Measurements from ENCODE around the gene BST1.

DNA sequence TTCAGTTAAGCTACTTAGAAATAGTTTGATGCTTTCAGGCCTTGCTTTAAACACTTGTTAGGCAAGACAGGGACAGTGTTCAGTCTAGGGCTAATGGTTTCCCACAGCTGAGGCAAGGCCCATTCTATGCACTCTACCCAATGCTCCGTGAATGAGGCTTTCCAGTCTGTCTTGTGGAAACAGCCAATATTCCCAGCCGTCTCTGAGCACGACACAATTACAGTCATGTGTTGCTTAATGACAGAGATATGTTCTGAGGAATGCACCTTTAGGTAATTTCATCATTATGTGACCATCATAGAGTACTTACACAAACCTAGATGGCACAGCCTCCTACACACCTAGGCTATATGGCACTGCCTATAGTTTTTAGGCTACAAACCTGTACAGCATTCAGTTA lies 30.8 kb upstream of the BST1 start:
- TF ChIP-seq, protein P1, sequence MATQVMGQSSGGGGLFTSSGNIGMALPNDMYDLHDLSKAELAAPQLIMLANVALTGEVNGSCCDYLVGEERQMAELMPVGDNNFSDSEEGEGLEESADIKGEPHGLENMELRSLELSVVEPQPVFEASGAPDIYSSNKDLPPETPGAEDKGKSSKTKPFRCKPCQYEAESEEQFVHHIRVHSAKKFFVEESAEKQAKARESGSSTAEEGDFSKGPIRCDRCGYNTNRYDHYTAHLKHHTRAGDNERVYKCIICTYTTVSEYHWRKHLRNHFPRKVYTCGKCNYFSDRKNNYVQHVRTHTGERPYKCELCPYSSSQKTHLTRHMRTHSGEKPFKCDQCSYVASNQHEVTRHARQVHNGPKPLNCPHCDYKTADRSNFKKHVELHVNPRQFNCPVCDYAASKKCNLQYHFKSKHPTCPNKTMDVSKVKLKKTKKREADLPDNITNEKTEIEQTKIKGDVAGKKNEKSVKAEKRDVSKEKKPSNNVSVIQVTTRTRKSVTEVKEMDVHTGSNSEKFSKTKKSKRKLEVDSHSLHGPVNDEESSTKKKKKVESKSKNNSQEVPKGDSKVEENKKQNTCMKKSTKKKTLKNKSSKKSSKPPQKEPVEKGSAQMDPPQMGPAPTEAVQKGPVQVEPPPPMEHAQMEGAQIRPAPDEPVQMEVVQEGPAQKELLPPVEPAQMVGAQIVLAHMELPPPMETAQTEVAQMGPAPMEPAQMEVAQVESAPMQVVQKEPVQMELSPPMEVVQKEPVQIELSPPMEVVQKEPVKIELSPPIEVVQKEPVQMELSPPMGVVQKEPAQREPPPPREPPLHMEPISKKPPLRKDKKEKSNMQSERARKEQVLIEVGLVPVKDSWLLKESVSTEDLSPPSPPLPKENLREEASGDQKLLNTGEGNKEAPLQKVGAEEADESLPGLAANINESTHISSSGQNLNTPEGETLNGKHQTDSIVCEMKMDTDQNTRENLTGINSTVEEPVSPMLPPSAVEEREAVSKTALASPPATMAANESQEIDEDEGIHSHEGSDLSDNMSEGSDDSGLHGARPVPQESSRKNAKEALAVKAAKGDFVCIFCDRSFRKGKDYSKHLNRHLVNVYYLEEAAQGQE (IDR thresholded peaks at IDR 0.05; ENCODE audit: unreplicated experiment), result no peak
- TF ChIP-seq, protein P2, sequence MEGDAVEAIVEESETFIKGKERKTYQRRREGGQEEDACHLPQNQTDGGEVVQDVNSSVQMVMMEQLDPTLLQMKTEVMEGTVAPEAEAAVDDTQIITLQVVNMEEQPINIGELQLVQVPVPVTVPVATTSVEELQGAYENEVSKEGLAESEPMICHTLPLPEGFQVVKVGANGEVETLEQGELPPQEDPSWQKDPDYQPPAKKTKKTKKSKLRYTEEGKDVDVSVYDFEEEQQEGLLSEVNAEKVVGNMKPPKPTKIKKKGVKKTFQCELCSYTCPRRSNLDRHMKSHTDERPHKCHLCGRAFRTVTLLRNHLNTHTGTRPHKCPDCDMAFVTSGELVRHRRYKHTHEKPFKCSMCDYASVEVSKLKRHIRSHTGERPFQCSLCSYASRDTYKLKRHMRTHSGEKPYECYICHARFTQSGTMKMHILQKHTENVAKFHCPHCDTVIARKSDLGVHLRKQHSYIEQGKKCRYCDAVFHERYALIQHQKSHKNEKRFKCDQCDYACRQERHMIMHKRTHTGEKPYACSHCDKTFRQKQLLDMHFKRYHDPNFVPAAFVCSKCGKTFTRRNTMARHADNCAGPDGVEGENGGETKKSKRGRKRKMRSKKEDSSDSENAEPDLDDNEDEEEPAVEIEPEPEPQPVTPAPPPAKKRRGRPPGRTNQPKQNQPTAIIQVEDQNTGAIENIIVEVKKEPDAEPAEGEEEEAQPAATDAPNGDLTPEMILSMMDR (conservative IDR thresholded peaks at IDR 0.05; ENCODE audit: low read depth in 2 of 2), result no peak
- TF ChIP-seq EZH2 (IDR thresholded peaks at IDR 0.05; ENCODE audit: low read depth, unreplicated experiment) (no peak), JUNB (IDR thresholded peaks at IDR 0.05; ENCODE audit: unreplicated experiment) (no peak), POLR2AphosphoS5 (IDR thresholded peaks at IDR 0.05; ENCODE audit: low read depth) (no peak), ZNF331 (CRISPR knock-in tag; IDR thresholded peaks at IDR 0.05; ENCODE audit: low read depth) (no peak), NANOG (IDR thresholded peaks at IDR 0.05; ENCODE audit: borderline replicate concordance) (no peak), EZH2phosphoT487 (IDR thresholded peaks at IDR 0.05; ENCODE audit: unreplicated experiment) (no peak)

All from GM23338 (cell line).